ENCODE measurements around the gene PIP.
"Not testable (repeated sequence)": the region's sequence is repeated elsewhere in the genome, so short reads cannot be mapped to it uniquely, and the experiment has no call there.

The PIP gene

GRCh38 chr7:143131781-143132180, at the start of gene PIP:
PIP (plus strand) TSS chr7:143132077; CDS start chr7:143132117, 40 bp downstream.
- no peaks in the 10 kb centered on the region for H3K4me1 Mint-ChIP-seq
- no peak for ATAC-seq
- peaks cover 0 to under 1% of the 10 kb centered on the region in 2 donors for H3K9me3 Mint-ChIP-seq
- no peak for DNase-seq
- no peak within 1 kb of the TSS for H3K27ac Mint-ChIP-seq
- no peak within 1 kb of the TSS for H3K4me3 Mint-ChIP-seq
- H3K27me3 Mint-ChIP-seq = peaks cover 41% of the 10 kb centered on the region

GRCh38 chr7:143085109-143085508, 46.8 kb upstream of the PIP start:
- H3K9me3 Mint-ChIP-seq = peaks cover 22 to 29% of the 10 kb centered on the region in 2 donors
- no peak overlapping the region for H3K27ac Mint-ChIP-seq
- H3K27me3 Mint-ChIP-seq = peaks cover 22% of the 10 kb centered on the region
- DNase-seq (no peak), ATAC-seq (no peak)
- H3K4me1 Mint-ChIP-seq = no peaks in the 10 kb centered on the region
- no peak overlapping the region for H3K4me3 Mint-ChIP-seq

- peaks cover 22% of the 10 kb centered on the region for H3K27me3 Mint-ChIP-seq
- not testable (repeated sequence) for ATAC-seq, H3K4me3 Mint-ChIP-seq
These were observed 46.3 kb upstream of the PIP start for GRCh38 chr7:143085610-143086009.

GRCh38 chr7:143088549-143089231, 43.2 kb upstream of the PIP start:
- H3K27ac Mint-ChIP-seq, DNase-seq, H3K4me3 Mint-ChIP-seq, H3K4me1 Mint-ChIP-seq, ATAC-seq: not testable (repeated sequence)
- peaks cover 22% of the 10 kb centered on the region for H3K27me3 Mint-ChIP-seq
- H3K9me3 Mint-ChIP-seq = peaks cover 16 to 25% of the 10 kb centered on the region in 2 donors

More at GRCh38 chr7:143085610-143086009, 46.3 kb upstream of the PIP start:
- DNase-seq, H3K27ac Mint-ChIP-seq, H3K4me1 Mint-ChIP-seq: not testable (repeated sequence)
- H3K9me3 Mint-ChIP-seq = peaks cover 22 to 29% of the 10 kb centered on the region in 2 donors

GRCh38 chr7:143096146-143096545, 35.7 kb upstream of the PIP start:
- DNase-seq (no peak), ATAC-seq (no peak)
- Mint-ChIP-seq H3K4me1 (no peaks in the 10 kb centered on the region), H3K4me3 (no peak overlapping the region), H3K27me3 (no peaks in the 10 kb centered on the region), H3K27ac (no peak overlapping the region), H3K9me3 (peaks cover 10 to 21% of the 10 kb centered on the region in 2 donors)

- H3K27ac Mint-ChIP-seq, H3K4me1 Mint-ChIP-seq, H3K27me3 Mint-ChIP-seq, DNase-seq, H3K4me3 Mint-ChIP-seq, ATAC-seq: not testable (repeated sequence)
- peaks cover 10 to 21% of the 10 kb centered on the region in 2 donors for H3K9me3 Mint-ChIP-seq
These were observed 32.3 kb upstream of the PIP start for GRCh38 chr7:143099579-143099978.

- H3K27ac Mint-ChIP-seq = no peak overlapping the region
- ATAC-seq (no peak), DNase-seq (no peak)
- no peaks in the 10 kb centered on the region for H3K27me3 Mint-ChIP-seq
- H3K4me1 Mint-ChIP-seq = no peaks in the 10 kb centered on the region
- no peak overlapping the region for H3K4me3 Mint-ChIP-seq
- peaks cover 0 to 1% of the 10 kb centered on the region in 2 donors for H3K9me3 Mint-ChIP-seq
These were observed 27.1 kb upstream of the PIP start for GRCh38 chr7:143104759-143105158.

GRCh38 chr7:143108019-143108418, 23.9 kb upstream of the PIP start:
- H3K9me3 Mint-ChIP-seq, DNase-seq, ATAC-seq, H3K4me1 Mint-ChIP-seq, H3K4me3 Mint-ChIP-seq, H3K27me3 Mint-ChIP-seq, H3K27ac Mint-ChIP-seq: not testable (repeated sequence)

- Mint-ChIP-seq H3K4me1 (no peaks in the 10 kb centered on the region), H3K27me3 (no peaks in the 10 kb centered on the region), H3K27ac (no peak overlapping the region), H3K4me3 (no peak overlapping the region), H3K9me3 (peaks cover 6 to 38% of the 10 kb centered on the region in 2 donors)
- ATAC-seq (no peak), DNase-seq (no peak)
These were observed 14.5 kb upstream of the PIP start for GRCh38 chr7:143117395-143117794.

GRCh38 chr7:143120691-143121405, 11.0 kb upstream of the PIP start:
- H3K4me3 Mint-ChIP-seq = no peak overlapping the region
- no peaks in the 10 kb centered on the region for H3K4me1 Mint-ChIP-seq
- H3K27me3 Mint-ChIP-seq = no peaks in the 10 kb centered on the region
- peaks cover 4 to 22% of the 10 kb centered on the region in 2 donors for H3K9me3 Mint-ChIP-seq
- ATAC-seq (no peak), DNase-seq (no peak)
- H3K27ac Mint-ChIP-seq = no peak overlapping the region

- not testable (repeated sequence) for H3K27ac Mint-ChIP-seq, H3K4me1 Mint-ChIP-seq, DNase-seq, ATAC-seq, H3K4me3 Mint-ChIP-seq
- Mint-ChIP-seq H3K27me3 (peaks cover 21% of the 10 kb centered on the region), H3K9me3 (peaks cover 4 to 24% of the 10 kb centered on the region in 2 donors)
These were observed 8.6 kb upstream of the PIP start for GRCh38 chr7:143123326-143123725.

GRCh38 chr7:143126146-143126545, 5.7 kb upstream of the PIP start:
- H3K9me3 Mint-ChIP-seq = peaks cover 4 to 24% of the 10 kb centered on the region in 2 donors
- H3K27ac Mint-ChIP-seq = no peak overlapping the region
- no peaks in the 10 kb centered on the region for H3K4me1 Mint-ChIP-seq
- no peak overlapping the region for H3K4me3 Mint-ChIP-seq
- H3K27me3 Mint-ChIP-seq = peaks cover 28% of the 10 kb centered on the region
- DNase-seq (no peak), ATAC-seq (no peak)

GRCh38 chr7:143129051-143129450, 2.8 kb upstream of the PIP start:
- no peak for ATAC-seq
- no peak for DNase-seq
- Mint-ChIP-seq H3K27me3 (peaks cover 35% of the 10 kb centered on the region), H3K9me3 (peaks cover 4 to 17% of the 10 kb centered on the region in 2 donors), H3K4me1 (no peaks in the 10 kb centered on the region), H3K4me3 (no peak overlapping the region), H3K27ac (no peak overlapping the region)

GRCh38 chr7:143129477-143129876, 2.4 kb upstream of the PIP start:
- Mint-ChIP-seq H3K27me3 (peaks cover 35% of the 10 kb centered on the region), H3K4me3 (no peak overlapping the region)
- no peak for ATAC-seq

GRCh38 chr7:143130541-143130940, 1.3 kb upstream of the PIP start:
- Mint-ChIP-seq H3K9me3 (peaks cover 0 to 13% of the 10 kb centered on the region in 2 donors), H3K4me1 (no peaks in the 10 kb centered on the region), H3K27me3 (peaks cover 45% of the 10 kb centered on the region), H3K4me3 (no peak overlapping the region), H3K27ac (no peak overlapping the region)
- ATAC-seq (no peak), DNase-seq (no peak)

More at GRCh38 chr7:143129477-143129876, 2.4 kb upstream of the PIP start:
- H3K27ac Mint-ChIP-seq = no peak overlapping the region
- H3K4me1 Mint-ChIP-seq = no peaks in the 10 kb centered on the region
- DNase-seq = no peak
- peaks cover 2 to 17% of the 10 kb centered on the region in 2 donors for H3K9me3 Mint-ChIP-seq

GRCh38 chr7:143147070-143147469, 15.2 kb downstream of the PIP start:
- Mint-ChIP-seq H3K27ac (no peak overlapping the region), H3K4me3 (no peak overlapping the region), H3K4me1 (no peaks in the 10 kb centered on the region), H3K9me3 (peaks cover 5 to 10% of the 10 kb centered on the region in 2 donors), H3K27me3 (no peaks in the 10 kb centered on the region)
- DNase-seq (no peak), ATAC-seq (no peak)
